ENCODE data around the gene SLC47A1. TPM values are rescaled to one million over a fixed set of nuclear protein-coding genes. Genes with fewer than 3 reads are reported as not detected.
A peak's percentile ranks its signal among the peaks of the same experiment; 100 is the strongest.
"Not testable (repeated sequence)": the region's sequence is repeated elsewhere in the genome, so short reads cannot be mapped to it uniquely, and the experiment has no call there.

SLC47A1 gene
- total RNA-seq, 1 donor, result 1.1 TPM

- no peaks in the 10 kb centered on the region for H3K79me2 ChIP-seq (ENCODE audit: insufficient read depth, low read length)
- no peak for DNase-seq (ENCODE audit: insufficient read length, low spot score, missing footprints)
- no peak overlapping the region for H3K4me2 ChIP-seq (ENCODE audit: insufficient read depth, low read length)
- no peak for TF ChIP-seq CTCF (IDR thresholded peaks at IDR 0.05; ENCODE audit: extremely low read depth, low read depth, low read length)
- no peaks in the 10 kb centered on the region for H3K9me3 ChIP-seq (ENCODE audit: low read depth, low read length)
- no peaks in the 10 kb centered on the region for H3K36me3 ChIP-seq (ENCODE audit: insufficient read depth, low read length)
- H4K20me1 ChIP-seq (ENCODE audit: insufficient read depth, low read length), result no peaks in the 10 kb centered on the region
- peaks cover 15% of the 10 kb centered on the region for H3K27me3 ChIP-seq (ENCODE audit: insufficient read depth, low read length)
- no peak overlapping the region for H2AFZ ChIP-seq (ENCODE audit: low read length)
- no peaks in the 10 kb centered on the region for H3K4me1 ChIP-seq (ENCODE audit: insufficient read depth, low read length)
- no peak overlapping the region for H3K4me3 ChIP-seq (ENCODE audit: insufficient read depth, low read length)
- no peak overlapping the region for H3K27ac ChIP-seq (ENCODE audit: low read depth, low read length)
Measured at GRCh38 chr17:19523690-19524089, 10.0 kb upstream of the SLC47A1 start.

GRCh38 chr17:19526950-19527349 lies 6.7 kb upstream of the SLC47A1 start:
- peaks cover 17% of the 10 kb centered on the region for H3K27me3 ChIP-seq (ENCODE audit: insufficient read depth, low read length)
- H4K20me1 ChIP-seq (ENCODE audit: insufficient read depth, low read length); DNase-seq (ENCODE audit: insufficient read length, low spot score, missing footprints); H3K79me2 ChIP-seq (ENCODE audit: insufficient read depth, low read length); H3K27ac ChIP-seq (ENCODE audit: low read depth, low read length); H3K4me1 ChIP-seq (ENCODE audit: insufficient read depth, low read length); H3K4me3 ChIP-seq (ENCODE audit: insufficient read depth, low read length); H3K9me3 ChIP-seq (ENCODE audit: low read depth, low read length); H3K36me3 ChIP-seq (ENCODE audit: insufficient read depth, low read length): not testable (repeated sequence)
- peak overlapping the region; percentile 65 for H3K4me2 ChIP-seq (ENCODE audit: insufficient read depth, low read length)
- H2AFZ ChIP-seq (ENCODE audit: low read length), result peak overlapping the region; percentile 83

GRCh38 chr17:19531780-19532501 lies 1.7 kb upstream of the SLC47A1 start:
- DNase-seq (ENCODE audit: insufficient read length, low spot score, missing footprints), result no peak
- Histone ChIP-seq H3K9me3 (ENCODE audit: low read depth, low read length) (no peaks in the 10 kb centered on the region), H3K4me3 (ENCODE audit: insufficient read depth, low read length) (no peak overlapping the region), H3K4me2 (ENCODE audit: insufficient read depth, low read length) (no peak overlapping the region), H3K36me3 (ENCODE audit: insufficient read depth, low read length) (no peaks in the 10 kb centered on the region), H3K79me2 (ENCODE audit: insufficient read depth, low read length) (no peaks in the 10 kb centered on the region), H3K27ac (ENCODE audit: low read depth, low read length) (no peak overlapping the region), H3K4me1 (ENCODE audit: insufficient read depth, low read length) (peaks cover 4% of the 10 kb centered on the region), H2AFZ (ENCODE audit: low read length) (no peak overlapping the region), H3K27me3 (ENCODE audit: insufficient read depth, low read length) (peaks cover 17% of the 10 kb centered on the region), H4K20me1 (ENCODE audit: insufficient read depth, low read length) (no peaks in the 10 kb centered on the region)
- TF ChIP-seq CTCF (IDR thresholded peaks at IDR 0.05; ENCODE audit: extremely low read depth, low read depth, low read length), result no peak

- Histone ChIP-seq H3K4me1 (ENCODE audit: insufficient read depth, low read length) (peaks cover 4% of the 10 kb centered on the region), H3K27me3 (ENCODE audit: insufficient read depth, low read length) (peaks cover 17% of the 10 kb centered on the region), H3K36me3 (ENCODE audit: insufficient read depth, low read length) (no peaks in the 10 kb centered on the region), H3K79me2 (ENCODE audit: insufficient read depth, low read length) (no peaks in the 10 kb centered on the region), H3K4me3 (ENCODE audit: insufficient read depth, low read length) (peak overlapping the region; percentile 66), H3K4me2 (ENCODE audit: insufficient read depth, low read length) (peak overlapping the region; percentile 74), H2AFZ (ENCODE audit: low read length) (peak overlapping the region; percentile 77), H4K20me1 (ENCODE audit: insufficient read depth, low read length) (no peaks in the 10 kb centered on the region), H3K27ac (ENCODE audit: low read depth, low read length) (no peak overlapping the region), H3K9me3 (ENCODE audit: low read depth, low read length) (no peaks in the 10 kb centered on the region)
- no peak for TF ChIP-seq CTCF (IDR thresholded peaks at IDR 0.05; ENCODE audit: extremely low read depth, low read depth, low read length)
- no peak for DNase-seq (ENCODE audit: insufficient read length, low spot score, missing footprints)
Measured at GRCh38 chr17:19533036-19533717, 477 bp upstream of the SLC47A1 start.

Data from osteoblast (primary cell).